SK-N-SH (cell line): ENCODE results near the gene SH3TC1. TPM values are rescaled to one million over a fixed set of nuclear protein-coding genes. Genes with fewer than 3 reads are reported as not detected.

Experiments used
- CTCF ChIA-PET: fragments of 300-600, 350-600 bp; formaldehyde crosslinking; extraction: SDS; loops from one replicate; lab custom pipeline; 2021; lab: Yijun Ruan, JAX
- POLR2A ChIA-PET: fragments of 350-600 bp; sonication (Branson Sonifier 250); formaldehyde crosslinking; extraction: SDS; loops from one replicate; lab custom pipeline; 2020; ENCODE audit warnings: antibody characterized with exemption, inconsistent platforms; lab: Yijun Ruan, JAX
- DNase-seq: peaks from one replicate; pipeline ENCODE4 v3.0.0; 2012
- H2AFZ ChIP-seq: fragments of 200-600 bp; sonication (generic); 2 replicates; pipeline ENCODE4 v1.8.1; 2016; ENCODE audit warnings: antibody characterized with exemption, mild to moderate bottlenecking, low read depth
- H3F3A ChIP-seq: fragments of 200-600 bp; sonication (generic); replicated peaks from 2 replicates; pipeline ENCODE3; 2016; ENCODE audit warnings: antibody characterized with exemption, mild to moderate bottlenecking; ENCODE audit not compliant: insufficient read depth
- H3K27ac ChIP-seq, 2 experiments: fragments of 200-500 bp in 1 of 2; fragments of 200-600 bp in 1 of 2; sonication (Bioruptor generic) in 1 of 2; sonication (generic), shearing (Covaris generic) in 1 of 2; 2 replicates each; pipeline versions ENCODE4 v1.5.1 to v1.6.1; 2014 to 2016; ENCODE audit warnings: low read depth in 2 of 2, inconsistent platforms in 1 of 2, low read length in 1 of 2, mild to moderate bottlenecking in 1 of 2, mixed read lengths in 1 of 2
- H3K27me3 ChIP-seq: fragments of 200-600 bp; sonication (generic), shearing (Covaris generic); 2 replicates; pipeline ENCODE4 v1.6.1; 2016; ENCODE audit warnings: mixed run types; ENCODE audit not compliant: insufficient read depth
- H3K36me3 ChIP-seq, 2 experiments: fragments of 200-500 bp in 1 of 2; fragments of 200-600 bp in 1 of 2; sonication (Bioruptor generic) in 1 of 2; sonication (generic) in 1 of 2; replicated peaks in 1 of 2; 2 replicates each; pipeline versions ENCODE3 to v1.5.1; 2014 to 2016; ENCODE audit warnings: low read length in 1 of 2, mild to moderate bottlenecking in 1 of 2; ENCODE audit not compliant: insufficient read depth in 2 of 2, control insufficient read depth in 1 of 2
- H3K4me1 ChIP-seq, 2 experiments: fragments of 200-500 bp in 1 of 2; fragments of 200-600 bp in 1 of 2; sonication (Bioruptor generic) in 1 of 2; sonication (generic), shearing (Covaris generic) in 1 of 2; 2 replicates each; pipeline versions ENCODE4 v1.5.1 to v1.6.1; 2014 to 2016; ENCODE audit warnings: low read depth in 1 of 2, low read length in 1 of 2, mixed run types in 1 of 2; ENCODE audit not compliant: insufficient read depth in 2 of 2, control insufficient read depth in 1 of 2
- H3K4me2 ChIP-seq: fragments of 200-600 bp; sonication (generic), shearing (Covaris generic); 2 replicates; pipeline ENCODE4 v1.6.1; 2017; ENCODE audit warnings: mixed run types
- H3K4me3 ChIP-seq, 2 experiments: fragments of 200-500 bp in 1 of 2; fragments of 200-600 bp in 1 of 2; sonication (Bioruptor generic) in 1 of 2; sonication (generic), shearing (Covaris generic) in 1 of 2; 2 replicates each; pipeline versions ENCODE4 v1.5.1 to v1.8.1; 2014 to 2016; ENCODE audit warnings: low read depth in 2 of 2, inconsistent platforms in 1 of 2, low read length in 1 of 2, mild to moderate bottlenecking in 1 of 2, mixed read lengths in 1 of 2, moderate library complexity in 1 of 2
- H3K79me2 ChIP-seq: fragments of 200-600 bp; sonication (generic); 2 replicates; pipeline ENCODE4 v1.8.1; 2017; ENCODE audit warnings: mild to moderate bottlenecking; ENCODE audit not compliant: insufficient read depth
- H3K9ac ChIP-seq: fragments of 200-600 bp; sonication (generic); 2 replicates; pipeline ENCODE4 v1.6.1; 2017; ENCODE audit warnings: mixed run types
- H3K9me2 ChIP-seq: fragments of 200-600 bp; sonication (generic); 2 replicates; pipeline ENCODE4 v1.6.1; 2017; ENCODE audit warnings: mixed run types
- H3K9me3 ChIP-seq: fragments of 200-600 bp; sonication (generic); 2 replicates; pipeline ENCODE4 v1.6.1; 2017; ENCODE audit warnings: mixed run types, mild to moderate bottlenecking, moderate library complexity
- H4K20me1 ChIP-seq: fragments of 200-600 bp; sonication (generic); 2 replicates; pipeline ENCODE4 v1.6.1; 2017; ENCODE audit warnings: mild to moderate bottlenecking, mixed run types; ENCODE audit not compliant: insufficient read depth
- ELF1 ChIP-seq: IDR thresholded peaks from 2 replicates; pipeline ENCODE4 v1.4.0; 2012
- EP300 ChIP-seq, 2 experiments: IDR thresholded peaks; 2 replicates each; pipeline versions ENCODE4 v1.4.0 to v1.6.1; 2012; ENCODE audit warnings: borderline replicate concordance in 1 of 2, low read depth in 1 of 2, low read length in 1 of 2
- FOSL2 ChIP-seq: IDR thresholded peaks from 2 replicates; pipeline ENCODE4 v1.4.0; 2012; ENCODE audit warnings: low read depth, mild to moderate bottlenecking, moderate library complexity, borderline replicate concordance
- GABPA ChIP-seq: IDR thresholded peaks from 2 replicates; pipeline ENCODE4 v1.4.0; 2012; ENCODE audit warnings: low read depth, mild to moderate bottlenecking
- GATA2 ChIP-seq: sonication (generic); formaldehyde crosslinking; IDR thresholded peaks from 2 replicates; pipeline ENCODE4 v1.5.0; 2020; ENCODE audit warnings: mild to moderate bottlenecking, missing genetic modification reagents
- JUND ChIP-seq: IDR thresholded peaks from 2 replicates; pipeline ENCODE4 v1.4.0; 2012
- MAX ChIP-seq: IDR thresholded peaks from 2 replicates; pipeline ENCODE4 v1.4.0; 2012; ENCODE audit warnings: low read depth
- MEF2A ChIP-seq: IDR thresholded peaks from 2 replicates; pipeline ENCODE4 v1.4.0; 2012; ENCODE audit warnings: low read depth, borderline replicate concordance
- PBX3 ChIP-seq: IDR thresholded peaks from 2 replicates; pipeline ENCODE4; 2012
- POLR2AphosphoS5 ChIP-seq: IDR thresholded peaks from 2 replicates; pipeline ENCODE4 v1.6.1; 2012; ENCODE audit warnings: low read depth, low read length
- REST ChIP-seq: IDR thresholded peaks from 2 replicates; pipeline ENCODE4 v1.6.1; 2012; ENCODE audit warnings: mild to moderate bottlenecking, low read depth, low read length, moderate library complexity
- RFX5 ChIP-seq: IDR thresholded peaks from 2 replicates; pipeline ENCODE4 v1.6.1; 2012; ENCODE audit warnings: mild to moderate bottlenecking, improper control_type of control experiment, low read length
- USF1 ChIP-seq: IDR thresholded peaks from 2 replicates; pipeline ENCODE4 v1.4.0; 2012; ENCODE audit warnings: low read depth, borderline replicate concordance
- USF2 ChIP-seq: fragments of 150-350 bp; IDR thresholded peaks from 2 replicates; pipeline ENCODE4 v1.6.1; 2017; ENCODE audit warnings: antibody characterized with exemption, low read length, low read depth, borderline replicate concordance
- WGBS: methylation state at CpG from one replicate; pipeline ENCODE4 v1.1.6; 2017; ENCODE audit warnings: low lambda C conversion rate; 5-methylcytosine and 5-hydroxymethylcytosine counted together
- polyA plus RNA-seq, 3 experiments: library from polyadenylated mRNA; depleted of rRNA; stranded (reverse); fragments of >200 nt; gene quantifications; 2 replicates each; pipeline ENCODE4 v1.2.3, GENCODE V29; 2012

SH3TC1 gene
- polyA plus RNA-seq, 1 of the 3 experiments (the other 2 are of a cell fraction): 2.7 TPM

- no peak for TF ChIP-seq REST
- TF ChIP-seq JUND: no peak
- TF ChIP-seq ELF1: no peak
- TF ChIP-seq GATA2 (CRISPR knock-in tag): no peak
- no peak for TF ChIP-seq FOSL2
- no peak for TF ChIP-seq USF1
Observed at GRCh38 chr4:8164687-8165086, 34.4 kb upstream of the SH3TC1 start (continued).

- H3K27ac ChIP-seq: no peak overlapping the region
- TF ChIP-seq ELF1: no peak
- no peak for TF ChIP-seq MAX
- no peak for TF ChIP-seq MEF2A
- no peak for DNase-seq
- no peaks in the 10 kb centered on the region for H3K4me1 ChIP-seq
- no peak overlapping the region for H3K4me2 ChIP-seq
- POLR2A ChIA-PET: no interaction called here
- H3K9me3 ChIP-seq: no peaks in the 10 kb centered on the region
- no peaks in the 10 kb centered on the region for H3K27me3 ChIP-seq
- H3K9ac ChIP-seq: no peak overlapping the region
- H3K9me2 ChIP-seq: no peaks in the 10 kb centered on the region
- no peaks in the 10 kb centered on the region for H3K79me2 ChIP-seq
- no peaks in the 10 kb centered on the region for H3K36me3 ChIP-seq
- CTCF ChIA-PET: interaction anchor here (1.9 kb wide), 1 partner anchor 12 kb away, joined by 7 read pairs; no protein-coding TSS in a partner anchor
- H2AFZ ChIP-seq: no peak overlapping the region
- H4K20me1 ChIP-seq: no peaks in the 10 kb centered on the region
- H3F3A ChIP-seq: no peaks in the 10 kb centered on the region
- 34% methylated on average over 5 of the region's 6 CpGs for WGBS
- H3K4me3 ChIP-seq: no peak overlapping the region
Observed at GRCh38 chr4:8165374-8165896, 33.7 kb upstream of the SH3TC1 start.

- H3K27ac ChIP-seq: no peak overlapping the region
- DNase-seq: no peak
- ChIA-PET CTCF (interaction anchor here (0.5 to 2.5 kb wide), 4 partner anchors 10 to 1858 kb away, joined by 3 to 18 read pairs (median 3); no protein-coding TSS in a partner anchor), POLR2A (no interaction called here)
- H3K4me1 ChIP-seq: no peaks in the 10 kb centered on the region
- no peak overlapping the region for H2AFZ ChIP-seq
- H3K36me3 ChIP-seq: no peaks in the 10 kb centered on the region
- 21% methylated on average over 2 of the region's 2 CpGs for WGBS
- H3K4me3 ChIP-seq: no peak overlapping the region
- H3K4me2 ChIP-seq: no peak overlapping the region
- H3F3A ChIP-seq: no peaks in the 10 kb centered on the region
- H3K9me3 ChIP-seq: no peaks in the 10 kb centered on the region
- H4K20me1 ChIP-seq: no peaks in the 10 kb centered on the region
- 0 out of 2 replicates have a peak, but pooled peaks cover 6% of the 10 kb centered on the region for H3K27me3 ChIP-seq
- no peak overlapping the region for H3K9ac ChIP-seq
- H3K79me2 ChIP-seq: no peaks in the 10 kb centered on the region
- no peaks in the 10 kb centered on the region for H3K9me2 ChIP-seq
- TF ChIP-seq PBX3 (no peak), GABPA (no peak), USF2 (no peak), MEF2A (no peak), POLR2AphosphoS5 (no peak), RFX5 (no peak), EP300 (IDR thresholded peaks at IDR 0.05; ENCODE audit: borderline replicate concordance in 1 of 2, low read depth in 1 of 2, low read length in 1 of 2) (no peak), JUND (no peak), REST (no peak)
Observed at GRCh38 chr4:8167291-8167690, 31.8 kb upstream of the SH3TC1 start.
